HG03159 (cell line): Measurements from ENCODE around the gene PKN3.
"Not testable (repeated sequence)": the region's sequence is repeated elsewhere in the genome, so short reads cannot be mapped to it uniquely, and the experiment has no call there.

Experiments used
- ATAC-seq: cut with Tn5 transposase; IDR thresholded peaks from one replicate; pipeline ENCODE4 v1.9.1; 2021; ENCODE audit warnings: mild to moderate bottlenecking, moderate library complexity; ENCODE audit not compliant: unreplicated experiment

Gene PKN3

GRCh38 chr9:128702445-128702948 lies at the start of gene PKN3:
Gene PKN3 (plus strand): TSS chr9:128702503. CDS start chr9:128702916, 413 bp downstream.
- peak; percentile 63 for ATAC-seq

GRCh38 chr9:128653908-128654307 lies 48.4 kb upstream of the PKN3 start:
- no peak for ATAC-seq

DNA sequence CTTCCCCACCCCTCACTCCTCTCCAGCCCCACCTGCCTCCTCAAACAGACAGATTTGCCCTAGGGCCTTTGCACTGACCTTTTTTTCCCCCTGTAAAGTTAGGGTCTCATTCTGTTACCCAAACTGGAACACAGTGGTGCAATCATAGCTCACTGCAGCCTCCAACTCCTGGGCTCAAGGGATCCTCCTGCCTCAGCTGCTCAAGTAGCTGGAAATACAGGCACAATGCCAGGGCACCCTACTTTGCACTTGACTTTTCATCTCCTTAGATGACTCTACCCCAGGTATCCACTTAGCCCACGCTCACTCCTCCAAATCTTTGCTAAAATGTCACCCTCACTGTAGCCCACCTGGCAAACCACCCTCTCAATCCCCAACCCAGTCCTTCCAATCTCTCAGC lies 47.8 kb upstream of the PKN3 start:
- ATAC-seq: no peak

- peak; percentile 74 for ATAC-seq
Measured at GRCh38 chr9:128656416-128657343, 45.6 kb upstream of the PKN3 start, which contains the start of gene DYNC2I2. Gene DYNC2I2 (minus strand): TSS chr9:128656847. CDS start chr9:128656726, 121 bp downstream.

DNA sequence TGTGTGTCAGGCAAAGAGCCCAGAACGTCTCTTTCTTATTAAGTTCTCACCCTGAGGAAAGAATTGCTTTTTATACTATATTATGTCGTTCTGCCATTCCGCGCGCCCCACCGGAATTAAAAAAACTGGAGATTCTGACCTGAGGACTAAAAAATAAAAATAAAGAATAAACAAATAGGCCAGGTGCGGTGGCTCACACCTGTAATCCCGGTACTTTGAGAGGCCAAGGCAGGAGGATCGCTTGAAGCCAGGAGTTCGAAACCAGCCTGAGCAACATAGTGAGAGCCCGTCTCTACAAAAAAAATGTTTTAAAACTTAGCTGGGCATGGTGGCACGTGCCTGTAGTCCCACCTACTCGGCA lies 45.0 kb upstream of the PKN3 start:
- ATAC-seq: no peak

DNA sequence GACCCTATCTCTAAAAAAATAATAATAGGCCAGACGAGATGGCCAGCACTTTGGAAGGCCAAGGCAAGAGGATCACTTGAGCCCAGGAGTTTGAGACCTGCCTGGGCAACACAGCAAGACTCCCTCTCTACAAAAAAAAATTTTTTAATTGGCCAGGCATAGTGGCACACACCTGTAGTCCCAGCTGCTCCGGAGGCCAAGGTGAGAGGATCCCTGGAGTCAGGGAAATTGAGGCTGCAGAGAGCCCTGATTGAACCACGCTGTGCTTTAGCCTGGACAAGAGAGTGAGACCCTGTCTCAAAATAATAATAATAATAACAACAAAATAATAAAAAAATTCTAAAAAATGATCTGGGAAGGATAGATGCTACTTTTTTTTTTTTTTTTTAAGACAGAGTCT lies 44.5 kb upstream of the PKN3 start:
- ATAC-seq: no peak

DNA sequence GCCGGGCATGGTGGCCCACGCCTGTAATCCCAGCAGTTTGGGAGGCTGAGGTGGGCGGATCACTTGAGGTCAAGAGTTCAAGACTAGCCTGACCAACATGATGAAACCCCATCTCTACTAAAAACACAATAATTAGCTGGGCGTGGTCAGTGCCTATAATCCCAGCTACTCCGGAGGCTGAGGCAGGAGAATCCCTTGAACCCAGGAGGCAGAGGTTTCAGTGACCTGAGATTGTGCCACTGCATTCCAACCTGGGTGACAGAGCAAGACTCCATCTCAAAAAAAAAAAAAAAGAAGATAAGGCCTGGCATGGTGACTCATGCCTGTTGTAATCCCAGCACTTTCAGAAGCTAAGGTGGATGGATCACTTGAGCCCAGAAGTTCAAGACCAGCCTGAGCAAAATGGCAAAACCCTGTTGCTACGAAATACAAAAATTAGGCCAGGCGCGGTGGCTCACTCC lies 35.8 kb upstream of the PKN3 start:
- ATAC-seq: not testable (repeated sequence)

DNA sequence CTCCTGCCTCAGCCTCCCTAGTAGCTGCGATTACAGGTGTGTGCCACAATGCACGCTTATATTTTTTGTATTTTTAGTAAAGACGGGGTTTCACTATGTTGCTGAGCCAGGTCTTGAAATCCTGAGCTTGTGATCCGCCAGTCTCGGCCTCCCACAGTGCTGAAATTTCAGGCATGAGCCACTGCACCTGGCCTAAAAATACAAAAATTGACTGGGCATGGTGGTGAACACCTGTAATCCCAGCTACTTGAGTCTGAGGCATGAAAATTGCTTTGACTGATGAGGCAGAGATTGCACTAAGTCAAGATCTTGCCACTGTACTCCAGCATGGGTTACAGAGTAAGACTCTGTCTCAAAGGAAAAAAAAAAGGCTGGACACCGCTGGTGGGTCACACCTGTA lies 32.5 kb upstream of the PKN3 start:
- ATAC-seq: no peak

- no peak for ATAC-seq
Measured at GRCh38 chr9:128675382-128675781, 26.9 kb upstream of the PKN3 start.

DNA sequence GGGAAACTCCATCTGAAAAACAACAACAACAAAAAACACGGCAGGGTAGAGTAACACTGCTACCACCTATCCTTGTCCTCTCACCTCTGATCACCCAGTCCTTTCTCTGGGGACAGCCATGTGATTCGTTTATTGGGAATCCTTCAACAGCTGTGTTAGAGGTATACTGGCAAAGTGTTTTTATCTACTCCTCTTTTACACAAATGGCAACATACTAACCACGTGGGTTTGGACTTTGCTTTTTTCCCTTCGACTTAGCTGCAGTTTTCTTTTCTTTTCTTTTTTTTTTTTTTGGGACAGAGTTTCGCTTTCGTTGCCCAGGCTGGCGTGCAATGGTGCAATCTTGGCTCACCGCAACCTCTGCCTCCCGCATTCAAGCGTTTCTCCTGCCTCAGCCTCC lies 24.5 kb upstream of the PKN3 start:
- ATAC-seq: no peak

DNA sequence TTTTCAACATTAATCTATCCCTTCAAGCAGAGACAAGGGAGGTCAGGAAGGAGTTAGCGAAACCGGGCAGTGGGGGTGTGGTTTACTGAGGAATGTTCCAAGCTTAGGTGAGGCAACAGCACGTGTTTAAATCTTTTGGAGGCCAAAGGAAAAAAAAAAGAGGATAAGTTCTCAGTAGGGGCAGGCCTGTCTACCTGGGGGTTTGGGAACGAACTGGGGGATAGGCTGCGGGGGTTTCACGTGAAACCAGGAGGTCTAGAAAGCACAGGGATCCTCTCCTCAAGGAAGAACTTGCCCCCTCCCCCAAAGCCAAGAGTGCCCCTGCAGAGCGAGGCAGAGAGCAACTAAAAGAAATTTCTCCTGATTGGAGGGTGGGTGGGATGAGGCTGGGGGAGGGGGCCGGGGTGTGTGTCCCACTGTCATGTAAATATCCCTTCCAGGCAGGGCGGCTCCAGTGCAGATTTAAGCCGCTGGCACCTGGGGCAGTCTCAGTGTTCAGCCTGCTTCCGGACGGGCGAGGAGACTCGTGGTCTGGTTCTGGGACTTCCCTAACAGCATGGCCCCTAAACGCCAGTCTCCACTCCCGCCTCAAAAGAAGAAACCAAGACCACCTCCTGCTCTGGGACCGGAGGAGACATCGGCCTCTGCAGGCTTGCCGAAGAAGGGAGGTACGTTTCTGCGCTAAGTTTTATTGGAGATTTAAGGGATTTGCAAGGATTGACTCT lies 18.8 kb upstream of the PKN3 start:
- ATAC-seq: no peak

- ATAC-seq: no peak
Measured at GRCh38 chr9:128684065-128684324, 18.3 kb upstream of the PKN3 start.

DNA sequence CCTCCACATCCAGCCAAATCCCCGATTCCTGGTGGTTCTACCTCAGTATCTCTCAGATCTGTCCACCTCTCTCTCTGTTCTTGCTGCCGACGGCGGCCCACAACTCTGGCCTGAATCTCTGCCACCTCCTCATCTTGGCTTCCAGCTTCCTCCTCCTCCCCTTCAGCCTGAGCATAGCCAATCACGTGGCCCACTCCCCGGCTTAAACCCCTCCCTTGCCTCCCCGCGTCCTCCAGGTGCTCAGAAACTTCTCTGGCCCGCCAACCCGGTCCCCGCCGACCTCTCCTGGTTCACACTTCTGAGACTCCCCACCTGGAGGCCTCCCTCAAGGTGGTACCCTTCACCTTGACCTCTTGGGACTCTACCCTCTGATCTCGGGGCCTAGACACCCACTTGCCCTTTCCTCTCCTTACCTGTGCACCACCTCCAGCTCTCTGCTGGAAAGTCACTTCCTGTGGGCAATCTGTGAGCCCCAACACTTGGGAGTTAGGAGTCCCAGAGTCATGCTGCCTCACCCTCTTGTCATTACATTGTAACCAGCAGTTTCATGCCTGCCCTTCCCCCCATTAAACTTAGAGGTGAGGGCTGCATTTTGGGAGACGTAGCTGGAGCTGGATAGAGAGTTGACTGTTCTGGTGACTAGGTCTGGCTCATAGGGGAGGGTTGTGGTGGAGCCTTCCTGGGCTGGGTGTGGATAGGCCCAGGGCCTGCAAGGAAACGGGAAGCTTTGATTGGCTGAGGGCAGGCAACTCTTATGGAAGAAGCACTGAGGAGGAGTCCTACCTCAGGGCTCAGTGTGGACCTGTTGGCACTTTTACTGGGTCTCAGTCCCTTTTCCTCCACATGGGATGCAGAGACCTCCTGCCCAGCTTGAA lies 17.7 kb upstream of the PKN3 start:
- peak; percentile 28 for ATAC-seq

- ATAC-seq: no peak
Measured at GRCh38 chr9:128685636-128686489, 16.4 kb upstream of the PKN3 start.

DNA sequence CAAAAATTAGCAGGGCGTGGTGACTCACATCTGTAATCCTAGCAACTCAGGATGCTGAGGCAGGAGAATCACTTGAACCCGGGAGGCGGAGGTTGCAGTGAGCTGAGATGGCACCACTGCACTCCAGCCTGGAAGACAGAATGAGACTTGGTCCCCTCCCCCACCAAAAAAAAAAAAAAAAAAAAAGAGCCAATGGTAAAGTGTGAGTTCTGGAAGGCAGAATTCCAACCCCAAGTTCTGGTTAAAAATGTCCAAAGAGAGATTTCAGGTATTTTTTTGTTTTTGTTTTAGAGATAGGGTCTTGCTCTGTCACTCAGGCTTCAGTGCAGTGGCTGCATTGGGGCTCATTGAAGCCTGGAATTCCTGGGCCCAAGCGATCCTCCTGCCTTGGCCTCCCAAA lies 14.8 kb upstream of the PKN3 start:
- ATAC-seq: no peak

- ATAC-seq: peak; percentile 65
Measured at GRCh38 chr9:128688501-128689292, 13.6 kb upstream of the PKN3 start, which contains the start of gene SET. Gene SET (plus strand): TSS chr9:128689222. CDS start chr9:128689583, 361 bp downstream.

DNA sequence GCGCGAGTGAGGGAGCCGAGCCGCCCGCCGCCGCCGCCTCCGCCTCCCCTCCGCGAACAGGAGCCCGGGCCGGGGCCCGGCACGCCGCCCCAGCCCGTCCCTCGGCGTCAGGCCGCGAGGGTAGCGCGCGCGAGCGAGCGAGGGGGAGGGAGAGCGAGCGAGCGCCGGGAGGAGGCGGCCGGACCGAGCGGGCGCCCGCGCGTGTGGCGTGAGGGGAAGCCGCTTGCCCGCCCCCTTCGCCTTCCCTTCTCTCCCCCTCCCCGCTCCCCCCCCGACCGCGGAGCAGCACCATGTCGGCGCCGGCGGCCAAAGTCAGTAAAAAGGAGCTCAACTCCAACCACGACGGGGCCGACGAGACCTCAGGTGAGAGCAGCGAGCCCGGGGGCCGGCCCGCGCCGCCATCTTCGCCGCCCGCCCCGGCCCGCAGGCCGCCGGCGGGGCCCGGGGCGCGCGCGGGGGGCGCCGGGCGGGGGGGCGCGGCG lies 13.0 kb upstream of the PKN3 start:
- ATAC-seq: peak; percentile 23

GRCh38 chr9:128689820-128690683 lies 12.3 kb upstream of the PKN3 start:
- no peak for ATAC-seq
